ENCODE data around the gene CERS3.

Gene CERS3

GRCh38 chr15:100526027-100526481 is 2.7 kb downstream of the CERS3 start:
- DNase-seq = no peak

GRCh38 chr15:100525436-100525835 is 3.3 kb downstream of the CERS3 start:
- no peak for DNase-seq

DNA sequence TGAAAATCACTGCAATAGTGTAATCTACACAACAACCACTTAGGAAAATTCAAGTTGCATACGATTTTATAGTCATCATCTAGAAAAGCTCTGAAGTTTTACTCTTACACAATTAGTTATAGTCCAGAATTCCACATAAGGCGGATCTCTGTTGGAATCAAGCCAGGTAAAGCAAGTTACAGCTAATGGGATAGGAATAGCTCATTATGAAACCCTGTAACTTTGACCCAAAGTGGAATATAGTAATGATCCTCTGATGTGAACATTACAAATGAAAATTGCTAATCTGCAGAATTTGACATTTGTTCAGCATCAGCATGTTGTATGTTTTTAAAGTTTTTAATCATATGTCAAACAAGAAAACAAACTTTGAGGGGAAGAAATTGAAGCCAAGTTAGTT is 4.4 kb downstream of the CERS3 start:
- DNase-seq = no peak

DNA sequence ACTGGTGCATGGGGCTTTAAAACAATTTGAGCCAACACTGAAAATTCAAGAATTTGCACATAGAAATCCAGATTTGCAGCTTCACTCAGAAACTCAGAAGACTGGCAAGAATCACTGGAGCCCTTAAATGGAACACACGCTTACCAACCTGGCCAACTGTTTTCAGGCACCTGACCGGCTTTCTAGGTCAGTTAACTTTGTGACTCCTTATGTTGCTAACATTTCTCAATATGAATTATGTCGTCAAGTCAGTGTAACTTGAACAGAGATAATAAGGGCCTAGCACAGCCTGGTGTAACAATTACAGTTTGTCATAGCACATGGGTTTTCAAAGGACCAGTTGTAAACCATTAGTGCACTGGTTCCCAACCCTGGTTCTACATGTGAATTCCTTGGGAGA is 6.8 kb downstream of the CERS3 start:
- DNase-seq = no peak

- DNase-seq = no peak
Observed at GRCh38 chr15:100520132-100520921, 8.4 kb downstream of the CERS3 start.

- DNase-seq = no peak
Observed at GRCh38 chr15:100517846-100518245, 10.9 kb downstream of the CERS3 start.

DNA sequence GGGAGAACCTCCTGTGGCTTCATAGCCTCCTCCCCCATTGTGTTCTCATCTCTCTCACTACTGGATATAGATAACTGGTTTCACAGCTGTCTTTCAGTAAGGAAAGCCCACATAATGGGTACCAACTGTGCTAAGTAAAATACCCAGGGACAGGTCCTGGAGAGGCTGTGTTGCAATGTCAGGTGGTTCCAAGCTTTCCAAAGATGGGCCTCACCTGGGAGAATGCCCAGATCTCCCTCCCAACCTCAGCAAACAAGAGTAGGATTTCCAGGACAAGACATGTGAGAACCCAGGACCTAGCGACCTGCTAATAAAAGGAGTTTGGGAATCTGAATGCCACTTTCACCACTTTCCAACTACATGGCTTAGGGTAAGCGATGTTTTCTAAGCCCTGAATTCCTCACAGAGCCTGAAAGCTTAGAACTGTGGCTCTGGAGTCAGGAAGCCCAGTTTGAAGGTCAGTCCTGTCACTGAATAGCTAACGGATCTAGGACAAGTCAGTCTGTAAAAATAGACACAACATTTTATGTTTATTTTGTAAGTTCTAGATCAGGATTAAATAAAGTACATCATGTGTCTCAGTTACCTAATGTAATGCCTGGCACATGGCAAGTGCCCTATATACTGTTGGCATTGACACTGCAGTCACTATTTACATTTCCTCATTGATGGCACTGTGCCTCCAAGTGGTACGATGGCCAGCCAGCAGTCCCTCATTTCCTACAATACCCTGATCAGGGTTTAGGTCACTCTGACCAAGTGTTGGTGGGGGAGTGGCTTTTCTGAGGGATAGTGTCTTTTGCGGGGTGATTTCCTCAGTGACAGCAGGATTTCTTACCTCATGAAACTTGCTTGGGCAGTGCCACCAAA is 11.9 kb downstream of the CERS3 start:
- DNase-seq = no peak

DNA sequence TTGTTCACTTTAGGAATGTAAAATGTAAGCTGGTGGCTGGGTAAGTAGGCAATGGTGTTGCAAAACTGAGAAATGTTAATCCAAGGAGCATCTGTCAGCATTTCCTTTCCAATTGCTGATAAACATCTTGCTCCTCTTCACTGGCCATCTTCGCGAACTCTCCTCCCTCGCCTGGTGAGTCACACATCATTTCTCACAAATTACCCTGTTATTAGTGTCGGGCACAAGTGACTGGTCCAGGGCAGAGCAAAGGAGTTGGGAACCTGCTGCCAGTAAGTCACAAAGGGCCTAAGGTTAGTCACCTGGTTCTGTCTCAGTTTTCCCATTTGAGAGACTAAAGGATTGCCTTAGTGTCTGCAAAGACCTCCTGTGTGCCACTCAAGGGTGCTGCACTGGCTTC is 13.0 kb downstream of the CERS3 start:
- DNase-seq = no peak

DNA sequence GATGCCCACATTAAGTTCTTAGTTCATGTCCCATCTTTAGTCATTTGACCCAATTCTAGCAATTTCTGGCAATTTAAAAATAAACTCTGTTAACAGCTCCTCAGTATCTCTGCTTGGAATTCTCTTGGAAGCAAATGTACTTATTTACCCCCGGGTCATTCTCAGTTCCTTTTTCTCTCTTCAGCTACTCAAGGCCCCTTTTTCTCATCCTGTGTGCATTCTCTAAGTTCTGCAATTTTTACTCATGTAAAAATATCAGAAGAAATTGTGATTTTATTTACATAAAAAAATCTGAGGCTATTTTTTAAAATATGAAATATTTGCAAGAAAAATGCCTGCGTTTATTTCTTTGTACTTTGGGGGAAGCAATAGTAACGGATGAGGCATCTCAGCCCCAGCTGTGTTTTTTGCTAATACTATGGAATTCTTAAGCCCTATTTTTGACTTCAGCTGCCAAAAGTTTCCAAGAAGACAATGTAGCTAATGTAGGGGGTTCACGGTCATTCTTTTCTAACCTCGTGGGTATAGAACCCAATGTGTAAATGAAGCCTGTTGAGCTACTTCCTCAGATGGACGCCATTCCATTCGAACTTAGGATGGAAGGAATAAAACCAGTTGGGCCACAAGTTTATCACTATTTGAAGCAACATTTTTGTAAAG is 20.0 kb downstream of the CERS3 start:
- DNase-seq = no peak

GRCh38 chr15:100502651-100503050 is 26.1 kb downstream of the CERS3 start:
- DNase-seq = no peak

GRCh38 chr15:100501117-100501516 is 27.6 kb downstream of the CERS3 start:
- no peak for DNase-seq

- no peak for DNase-seq
Observed at GRCh38 chr15:100500226-100500990, 28.3 kb downstream of the CERS3 start.

- DNase-seq = no peak
Observed at GRCh38 chr15:100495861-100496260, 32.9 kb downstream of the CERS3 start.

DNA sequence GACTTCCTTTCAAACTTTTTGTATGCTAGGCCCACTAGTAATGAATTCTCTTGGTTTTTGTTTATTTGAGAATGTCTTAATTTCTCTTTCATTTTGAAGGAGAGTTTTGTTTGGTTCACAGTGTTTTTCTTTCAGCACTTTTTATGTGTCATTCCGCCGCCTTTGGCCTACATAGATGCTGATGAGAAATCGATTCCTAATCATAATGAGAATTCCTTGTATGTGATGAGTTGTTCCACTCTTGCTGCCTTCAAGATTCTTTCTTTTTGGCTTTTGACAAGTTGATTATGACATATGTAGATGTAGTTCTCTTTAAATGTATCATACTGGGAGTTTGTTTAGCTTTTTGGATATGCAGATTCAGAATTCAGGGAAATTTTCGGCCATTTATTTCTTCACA is 35.5 kb downstream of the CERS3 start:
- DNase-seq = no peak

GRCh38 chr15:100484443-100484842 is 44.3 kb downstream of the CERS3 start:
- no peak for DNase-seq

DNA sequence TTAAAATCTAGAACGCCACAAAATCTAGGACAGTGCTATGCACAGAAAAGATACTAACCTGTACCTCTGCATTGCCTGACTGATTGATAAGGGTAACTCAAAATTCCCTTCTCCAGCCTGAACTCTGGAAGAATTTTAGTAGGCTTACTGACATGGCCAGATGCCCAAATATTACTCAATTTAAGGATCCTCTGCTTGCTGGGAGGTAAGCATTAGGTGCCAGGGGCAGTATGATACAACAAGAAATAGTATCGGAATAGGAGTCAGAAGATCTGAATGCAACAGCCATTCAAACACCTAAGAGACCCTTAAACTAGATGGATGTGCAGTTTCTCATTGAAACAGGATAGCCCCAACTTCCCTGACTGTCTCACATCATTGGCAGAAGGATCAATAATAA is 45.4 kb downstream of the CERS3 start:
- DNase-seq = no peak

GRCh38 chr15:100476805-100477204 is 51.9 kb downstream of the CERS3 start:
- DNase-seq = no peak

- DNase-seq = no peak
Observed at GRCh38 chr15:100472736-100473135, 56.0 kb downstream of the CERS3 start.

DNA sequence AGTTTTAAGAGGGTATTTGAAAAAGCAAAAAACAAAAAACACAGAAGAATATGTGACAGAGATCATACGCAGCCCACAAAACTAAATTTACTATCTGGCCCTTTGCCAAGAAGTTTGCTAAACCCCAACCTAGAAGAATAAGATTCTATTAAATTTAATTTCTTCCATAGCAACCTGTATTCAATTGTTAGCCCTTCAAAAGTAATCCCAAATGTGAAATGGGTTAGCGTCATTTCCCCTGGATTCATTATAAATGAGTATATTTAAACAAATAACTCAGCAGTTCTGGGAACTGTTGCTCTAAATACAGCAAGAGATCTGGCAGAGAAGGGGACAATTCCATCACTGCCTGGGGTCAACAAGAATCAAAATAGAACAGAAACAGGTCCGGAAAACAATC is 56.8 kb downstream of the CERS3 start:
- DNase-seq = no peak

DNA sequence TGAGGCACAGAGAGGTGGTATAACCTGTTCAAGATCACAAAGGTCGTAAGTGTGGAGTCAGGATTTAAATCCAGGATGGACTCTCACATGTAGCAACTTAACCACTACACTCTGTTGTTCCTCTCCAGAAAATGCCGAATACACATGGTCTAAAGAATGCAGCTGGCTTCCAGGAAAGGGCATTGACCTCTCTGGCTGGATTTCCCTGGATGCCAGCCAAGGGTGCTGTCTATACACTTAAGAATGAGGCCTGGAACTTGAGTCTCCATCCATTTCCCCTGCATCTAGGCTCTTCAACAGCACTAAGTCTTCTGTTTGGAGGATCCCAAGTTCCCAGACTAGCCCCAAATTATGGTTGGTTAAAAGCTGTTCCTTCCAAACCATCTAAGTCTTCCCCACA is 60.5 kb downstream of the CERS3 start:
- DNase-seq = no peak

DNA sequence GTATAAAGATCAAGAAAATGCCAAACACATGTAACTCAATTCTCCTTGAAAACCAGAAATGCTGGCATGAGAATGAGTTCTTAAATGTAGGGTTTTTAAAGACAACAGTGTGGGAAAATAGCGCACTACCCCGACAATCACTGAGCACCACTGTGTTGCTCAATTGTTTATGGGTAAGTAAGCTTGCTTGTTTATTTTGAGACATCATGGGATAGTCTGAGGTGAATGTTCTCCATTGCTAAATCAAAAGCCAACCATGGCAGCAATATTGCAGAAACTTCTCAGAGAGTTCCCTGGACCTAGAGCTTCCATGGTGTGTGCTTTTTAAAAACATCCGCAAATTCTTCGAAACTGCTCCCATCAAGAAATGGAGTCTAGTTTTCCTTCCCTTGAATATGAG is 62.7 kb downstream of the CERS3 start:
- DNase-seq = no peak

- no peak for DNase-seq
Observed at GRCh38 chr15:100464888-100465287, 63.9 kb downstream of the CERS3 start.

DNA sequence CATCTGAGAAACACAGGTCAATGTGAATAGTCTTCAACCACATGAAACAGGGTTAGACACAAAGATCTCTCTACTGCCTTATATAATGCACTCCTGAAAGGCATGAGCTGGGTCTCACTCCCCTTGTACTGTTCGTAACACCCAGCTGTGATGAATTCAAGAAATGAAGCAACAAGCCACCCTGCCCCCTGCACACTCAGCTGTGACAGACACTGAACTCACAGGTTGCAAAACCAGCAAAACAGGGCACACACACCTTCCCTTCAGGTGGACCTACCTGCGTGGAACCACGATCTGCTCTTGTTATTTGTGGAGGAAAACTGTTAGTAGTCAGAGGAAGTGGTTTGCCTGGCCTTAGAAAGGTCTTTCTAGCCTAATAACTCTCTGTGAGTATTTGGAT is 64.5 kb downstream of the CERS3 start:
- no peak for DNase-seq
